Measurements from ENCODE around the gene TMEM171. TPM values are rescaled to one million over a fixed set of nuclear protein-coding genes. Genes with fewer than 3 reads are reported as not detected.

TMEM171 gene
- total RNA-seq, 1 donor, result 8.0 TPM

DNA sequence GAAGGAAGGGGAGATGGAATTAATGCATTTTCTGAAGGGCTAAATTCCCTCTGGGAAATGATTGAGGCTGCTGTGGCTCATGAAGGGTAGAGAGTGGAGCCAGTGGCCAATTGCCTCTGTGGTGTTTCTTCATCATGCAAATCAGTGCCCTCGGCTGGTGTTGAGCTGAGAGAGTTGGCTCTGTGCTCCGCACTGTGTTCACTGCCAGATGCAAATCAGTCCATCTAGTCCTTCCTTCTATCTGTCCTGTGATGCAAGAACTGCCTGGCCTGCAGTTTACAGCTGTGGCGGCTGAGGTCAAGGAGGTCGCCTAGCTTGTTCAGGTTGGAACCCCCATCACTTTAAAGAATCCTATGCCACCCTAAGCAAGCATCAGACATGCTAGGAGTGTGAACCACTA is 6.0 kb downstream of the TMEM171 start:
- H3K79me2 ChIP-seq (ENCODE audit: insufficient read depth, low read length), result no peaks in the 10 kb centered on the region
- H3K4me3 ChIP-seq (ENCODE audit: insufficient read depth, low read length), result no peak overlapping the region
- no peaks in the 10 kb centered on the region for H3K27me3 ChIP-seq (ENCODE audit: insufficient read depth, low read length)
- TF ChIP-seq, protein P1, sequence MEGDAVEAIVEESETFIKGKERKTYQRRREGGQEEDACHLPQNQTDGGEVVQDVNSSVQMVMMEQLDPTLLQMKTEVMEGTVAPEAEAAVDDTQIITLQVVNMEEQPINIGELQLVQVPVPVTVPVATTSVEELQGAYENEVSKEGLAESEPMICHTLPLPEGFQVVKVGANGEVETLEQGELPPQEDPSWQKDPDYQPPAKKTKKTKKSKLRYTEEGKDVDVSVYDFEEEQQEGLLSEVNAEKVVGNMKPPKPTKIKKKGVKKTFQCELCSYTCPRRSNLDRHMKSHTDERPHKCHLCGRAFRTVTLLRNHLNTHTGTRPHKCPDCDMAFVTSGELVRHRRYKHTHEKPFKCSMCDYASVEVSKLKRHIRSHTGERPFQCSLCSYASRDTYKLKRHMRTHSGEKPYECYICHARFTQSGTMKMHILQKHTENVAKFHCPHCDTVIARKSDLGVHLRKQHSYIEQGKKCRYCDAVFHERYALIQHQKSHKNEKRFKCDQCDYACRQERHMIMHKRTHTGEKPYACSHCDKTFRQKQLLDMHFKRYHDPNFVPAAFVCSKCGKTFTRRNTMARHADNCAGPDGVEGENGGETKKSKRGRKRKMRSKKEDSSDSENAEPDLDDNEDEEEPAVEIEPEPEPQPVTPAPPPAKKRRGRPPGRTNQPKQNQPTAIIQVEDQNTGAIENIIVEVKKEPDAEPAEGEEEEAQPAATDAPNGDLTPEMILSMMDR (IDR thresholded peaks at IDR 0.05; ENCODE audit: extremely low read depth, low read depth, low read length), result no peak
- no peak overlapping the region for H3K4me2 ChIP-seq (ENCODE audit: insufficient read depth, low read length)
- DNase-seq (ENCODE audit: insufficient read length, low spot score, missing footprints), result no peak
- H2AFZ ChIP-seq (ENCODE audit: low read length), result no peak overlapping the region
- no peaks in the 10 kb centered on the region for H4K20me1 ChIP-seq (ENCODE audit: insufficient read depth, low read length)
- H3K4me1 ChIP-seq (ENCODE audit: insufficient read depth, low read length), result peaks cover 17% of the 10 kb centered on the region
- no peaks in the 10 kb centered on the region for H3K9me3 ChIP-seq (ENCODE audit: low read depth, low read length)
- H3K36me3 ChIP-seq (ENCODE audit: insufficient read depth, low read length), result no peaks in the 10 kb centered on the region
- H3K27ac ChIP-seq (ENCODE audit: low read depth, low read length), result no peak overlapping the region

DNA sequence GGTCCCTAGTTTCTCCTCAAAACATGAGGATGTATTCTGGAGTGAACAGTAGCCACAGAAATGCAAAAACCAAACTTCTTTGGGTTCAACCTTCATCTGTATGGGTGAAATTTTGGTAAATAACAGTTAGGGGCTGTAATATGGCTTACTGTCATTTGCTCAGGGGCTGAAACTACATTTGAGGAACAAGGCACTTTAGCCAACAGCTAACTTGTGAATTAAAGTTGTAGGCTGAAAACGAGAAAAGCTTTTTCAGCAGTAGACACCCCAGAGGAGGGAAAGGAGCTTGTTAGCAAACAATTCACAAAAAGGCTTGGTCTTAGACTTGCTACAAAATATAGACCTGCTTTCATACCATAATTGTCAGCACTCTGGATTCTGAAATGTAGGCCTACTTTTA is 6.6 kb downstream of the TMEM171 start:
- Histone ChIP-seq H3K4me2 (ENCODE audit: insufficient read depth, low read length) (no peak overlapping the region), H4K20me1 (ENCODE audit: insufficient read depth, low read length) (no peaks in the 10 kb centered on the region), H3K27ac (ENCODE audit: low read depth, low read length) (no peak overlapping the region), H3K4me3 (ENCODE audit: insufficient read depth, low read length) (no peak overlapping the region), H3K9me3 (ENCODE audit: low read depth, low read length) (no peaks in the 10 kb centered on the region), H2AFZ (ENCODE audit: low read length) (no peak overlapping the region), H3K27me3 (ENCODE audit: insufficient read depth, low read length) (no peaks in the 10 kb centered on the region), H3K79me2 (ENCODE audit: insufficient read depth, low read length) (no peaks in the 10 kb centered on the region), H3K36me3 (ENCODE audit: insufficient read depth, low read length) (no peaks in the 10 kb centered on the region), H3K4me1 (ENCODE audit: insufficient read depth, low read length) (peaks cover 11% of the 10 kb centered on the region)
- TF ChIP-seq, protein P1 (IDR thresholded peaks at IDR 0.05; ENCODE audit: extremely low read depth, low read depth, low read length), result no peak
- no peak for DNase-seq (ENCODE audit: insufficient read length, low spot score, missing footprints)

DNA sequence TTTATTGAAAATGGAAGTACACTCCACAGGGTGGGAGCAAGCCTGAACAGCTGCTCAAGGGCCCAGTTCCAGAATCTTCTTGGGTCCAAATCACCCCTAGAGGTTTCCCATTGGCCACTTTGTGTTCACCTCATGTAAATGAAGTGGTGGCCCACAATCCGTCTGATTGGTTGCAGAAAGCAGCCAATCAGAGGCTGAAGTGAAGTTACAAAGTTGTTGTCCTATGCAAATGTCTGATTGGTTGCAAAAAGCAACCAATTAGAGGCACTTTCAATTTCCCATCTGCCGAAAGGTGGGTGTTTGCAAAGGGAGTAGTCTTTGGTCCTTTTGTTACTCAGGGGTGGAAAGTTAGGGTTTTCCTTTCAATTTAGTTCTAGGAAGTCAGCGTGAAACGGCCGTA is 8.8 kb downstream of the TMEM171 start:
- H3K4me1 ChIP-seq (ENCODE audit: insufficient read depth, low read length), result no peaks in the 10 kb centered on the region
- no peak overlapping the region for H3K27ac ChIP-seq (ENCODE audit: low read depth, low read length)
- no peaks in the 10 kb centered on the region for H3K27me3 ChIP-seq (ENCODE audit: insufficient read depth, low read length)
- H3K4me3 ChIP-seq (ENCODE audit: insufficient read depth, low read length), result no peak overlapping the region
- TF ChIP-seq, protein P1 (IDR thresholded peaks at IDR 0.05; ENCODE audit: extremely low read depth, low read depth, low read length), result no peak
- H2AFZ ChIP-seq (ENCODE audit: low read length), result no peak overlapping the region
- H3K36me3 ChIP-seq (ENCODE audit: insufficient read depth, low read length), result no peaks in the 10 kb centered on the region
- H3K79me2 ChIP-seq (ENCODE audit: insufficient read depth, low read length), result no peaks in the 10 kb centered on the region
- H3K4me2 ChIP-seq (ENCODE audit: insufficient read depth, low read length), result no peak overlapping the region
- H3K9me3 ChIP-seq (ENCODE audit: low read depth, low read length), result no peaks in the 10 kb centered on the region
- no peak for DNase-seq (ENCODE audit: insufficient read length, low spot score, missing footprints)
- no peaks in the 10 kb centered on the region for H4K20me1 ChIP-seq (ENCODE audit: insufficient read depth, low read length)

DNA sequence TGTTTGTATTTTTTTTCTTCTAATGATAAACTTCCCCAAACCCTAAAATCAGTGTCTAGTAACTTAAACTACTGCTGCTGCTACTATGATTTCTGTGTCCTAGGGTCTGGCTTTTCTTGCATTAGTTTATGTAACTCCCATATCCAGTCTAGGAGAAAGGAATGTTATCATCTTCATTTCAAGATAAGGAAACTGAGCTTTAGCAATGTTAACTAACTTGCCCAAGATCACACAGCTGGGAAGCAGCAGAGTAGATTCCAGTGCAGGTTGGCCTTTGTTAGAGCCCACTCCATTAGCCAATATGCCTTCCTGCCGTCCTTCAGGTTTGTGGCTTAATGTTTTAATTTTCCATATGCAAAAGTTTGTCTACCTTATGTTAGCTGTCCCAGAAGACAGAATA is 10.4 kb downstream of the TMEM171 start:
- Histone ChIP-seq H3K4me3 (ENCODE audit: insufficient read depth, low read length) (no peak overlapping the region), H3K36me3 (ENCODE audit: insufficient read depth, low read length) (no peaks in the 10 kb centered on the region), H3K4me1 (ENCODE audit: insufficient read depth, low read length) (peaks cover 2% of the 10 kb centered on the region), H2AFZ (ENCODE audit: low read length) (no peak overlapping the region), H3K27me3 (ENCODE audit: insufficient read depth, low read length) (no peaks in the 10 kb centered on the region), H3K27ac (ENCODE audit: low read depth, low read length) (no peak overlapping the region), H3K79me2 (ENCODE audit: insufficient read depth, low read length) (no peaks in the 10 kb centered on the region), H3K9me3 (ENCODE audit: low read depth, low read length) (no peaks in the 10 kb centered on the region), H4K20me1 (ENCODE audit: insufficient read depth, low read length) (no peaks in the 10 kb centered on the region), H3K4me2 (ENCODE audit: insufficient read depth, low read length) (no peak overlapping the region)
- TF ChIP-seq, protein P1 (IDR thresholded peaks at IDR 0.05; ENCODE audit: extremely low read depth, low read depth, low read length), result no peak
- DNase-seq (ENCODE audit: insufficient read length, low spot score, missing footprints), result no peak

Measured in osteoblast (primary cell).